Right atrium auricular region (tissue), 2 donors: ENCODE results near the gene NGFR. TPM values are rescaled to one million over a fixed set of nuclear protein-coding genes. Genes with fewer than 3 reads are reported as not detected.

Experiments
- DNase-seq: peaks from one replicate; pipeline ENCODE4 v3.0.0-alpha.2; 2019; ENCODE audit warnings: low spot score
- H3K27ac ChIP-seq, 2 donors: fragments of 200-600 bp; sonication (generic); 1 replicate in 1 of 2; 2 replicates in 1 of 2; pipeline ENCODE4 v1.5.1; 2016 to 2019
- H3K27me3 ChIP-seq, 2 donors: fragments of 200-600 bp; sonication (generic); one replicate each; pipeline versions ENCODE4 v1.5.1 to v1.6.0; 2017 to 2019
- H3K36me3 ChIP-seq: fragments of 200-600 bp; sonication (generic); one replicate; pipeline ENCODE4 v1.5.1; 2016
- H3K4me1 ChIP-seq, 2 donors: fragments of 200-600 bp; sonication (generic); one replicate each; pipeline versions ENCODE4 v1.5.1 to v1.6.0; 2017 to 2019
- H3K4me3 ChIP-seq, 2 donors: fragments of 200-600 bp; sonication (generic); 1 replicate in 1 of 2; 2 replicates in 1 of 2; pipeline ENCODE4 v1.5.1; 2017 to 2019; ENCODE audit warnings: mild to moderate bottlenecking in 1 of 2, moderate library complexity in 1 of 2
- H3K9me3 ChIP-seq, 2 donors: fragments of 200-600 bp; sonication (generic); one replicate each; pipeline ENCODE4 v1.5.1; 2019
- CTCF ChIP-seq, 2 donors: fragments of 200-600 bp; sonication (generic); IDR thresholded peaks; one replicate each; pipeline ENCODE4 v1.5.1; 2019; ENCODE audit warnings: antibody characterized with exemption in 2 of 2
- total RNA-seq, 2 donors: library from RNA; depleted of rRNA; stranded (reverse); fragments of >200 nt; gene quantifications; one replicate each; pipeline ENCODE4 v1.1.0, GENCODE V29; 2016

NGFR gene
- total RNA-seq, 2 donors from 2014 or later: 13.9 to 16.7 TPM

GRCh38 chr17:49521088-49521450 lies 26.0 kb downstream of the NGFR start:
- H3K36me3 ChIP-seq: no peaks in the 10 kb centered on the region
- no peak overlapping the region for H3K4me3 ChIP-seq
- H3K27ac ChIP-seq: no peak overlapping the region
- TF ChIP-seq CTCF (IDR thresholded peaks at IDR 0.05): no peak
- H3K9me3 ChIP-seq: no peaks in the 10 kb centered on the region
- peaks cover 0 to 7% of the 10 kb centered on the region in 2 donors for H3K4me1 ChIP-seq
- H3K27me3 ChIP-seq: no peaks in the 10 kb centered on the region
- no peak for DNase-seq

GRCh38 chr17:49521471-49522356 lies 26.6 kb downstream of the NGFR start:
- DNase-seq: no peak

GRCh38 chr17:49522357-49522890 lies 27.3 kb downstream of the NGFR start:
- H3K27me3 ChIP-seq: no peaks in the 10 kb centered on the region
- no peak overlapping the region for H3K4me3 ChIP-seq
- no peaks in the 10 kb centered on the region for H3K9me3 ChIP-seq
- no peaks in the 10 kb centered on the region for H3K36me3 ChIP-seq
- no peak for DNase-seq
- H3K27ac ChIP-seq: no peak overlapping the region
- no peaks in the 10 kb centered on the region for H3K4me1 ChIP-seq
- TF ChIP-seq CTCF (IDR thresholded peaks at IDR 0.05): no peak

More at GRCh38 chr17:49521471-49522356, 26.6 kb downstream of the NGFR start:
- no peaks in the 10 kb centered on the region for H3K9me3 ChIP-seq
- no peak overlapping the region for H3K4me3 ChIP-seq
- peaks cover 0 to under 1% of the 10 kb centered on the region in 2 donors for H3K4me1 ChIP-seq
- TF ChIP-seq CTCF (IDR thresholded peaks at IDR 0.05): no peak
- H3K27ac ChIP-seq: no peak overlapping the region
- no peaks in the 10 kb centered on the region for H3K36me3 ChIP-seq
- no peaks in the 10 kb centered on the region for H3K27me3 ChIP-seq

- no peak overlapping the region for H3K27ac ChIP-seq
- H3K9me3 ChIP-seq: no peaks in the 10 kb centered on the region
- TF ChIP-seq CTCF (IDR thresholded peaks at IDR 0.05): no peak
- DNase-seq: no peak
- H3K4me1 ChIP-seq: no peaks in the 10 kb centered on the region
- no peak overlapping the region for H3K4me3 ChIP-seq
- H3K27me3 ChIP-seq: no peaks in the 10 kb centered on the region
- no peaks in the 10 kb centered on the region for H3K36me3 ChIP-seq
These were observed 28.1 kb downstream of the NGFR start for GRCh38 chr17:49523196-49523595.

- no peaks in the 10 kb centered on the region for H3K4me1 ChIP-seq
- H3K27ac ChIP-seq: no peak overlapping the region
- no peak for DNase-seq
- H3K27me3 ChIP-seq: no peaks in the 10 kb centered on the region
- no peak for TF ChIP-seq CTCF (IDR thresholded peaks at IDR 0.05)
- no peak overlapping the region for H3K4me3 ChIP-seq
- H3K36me3 ChIP-seq: no peaks in the 10 kb centered on the region
- no peaks in the 10 kb centered on the region for H3K9me3 ChIP-seq
These were observed 28.8 kb downstream of the NGFR start for GRCh38 chr17:49523706-49524472.
